Stimulated activated naive CD8-positive, alpha-beta T cell treated with anti-CD3 and anti-CD28 coated beads, Interleukin-15, amount 100 ng/mL, for 72 hours (primary cell): ENCODE data around the gene ADAMTS10.

ENCODE experiments used
- ATAC-seq: fragments of 150-1000 bp; cut with Tn5 transposase; 2 replicates; pipeline ENCODE4 v1.10.0; 2021; ENCODE audit warnings: mild to moderate bottlenecking, moderate library complexity
- DNase-seq, 2 donors: peaks; one replicate each; pipeline ENCODE4 v3.0.0; 2021 to 2022
- H3K27ac Mint-ChIP-seq, 2 donors: one replicate each; pipeline ENCODE4 v1.8.0; 2022; ENCODE audit warnings: mild to moderate bottlenecking in 2 of 2, mixed read lengths in 2 of 2, moderate library complexity in 2 of 2
- H3K27me3 Mint-ChIP-seq: one replicate; pipeline ENCODE4 v1.8.0; 2022; ENCODE audit warnings: mixed read lengths
- H3K4me1 Mint-ChIP-seq: one replicate; pipeline ENCODE4 v1.8.0; 2022; ENCODE audit warnings: mild to moderate bottlenecking, mixed read lengths
- H3K4me3 Mint-ChIP-seq, 2 donors: one replicate each; pipeline ENCODE4 v1.8.0; 2022; ENCODE audit warnings: mild to moderate bottlenecking in 2 of 2, mixed read lengths in 2 of 2, moderate library complexity in 1 of 2
- H3K9me3 Mint-ChIP-seq, 2 donors: one replicate each; pipeline ENCODE4 v1.8.0; 2022; ENCODE audit warnings: mixed read lengths in 2 of 2

The ADAMTS10 gene

GRCh38 chr19:8610041-8610935 is at the start of gene ADAMTS10:
TSS of gene ADAMTS10 (minus strand) at chr19:8610715. CDS start at chr19:8605710, 5,005 bp downstream.
- Mint-ChIP-seq H3K4me1 (peaks cover 55% of the 10 kb centered on the region), H3K9me3 (peaks cover 0 to 2% of the 10 kb centered on the region in 2 donors), H3K27ac (peak within 1 kb of the TSS; percentile 57 to 94), H3K27me3 (no peaks in the 10 kb centered on the region), H3K4me3 (peak within 1 kb of the TSS; percentile 86 to 89)
- DNase-seq (peak; percentile 39 to 43), ATAC-seq (peak; percentile 52)

- Mint-ChIP-seq H3K27me3 (peaks cover 19% of the 10 kb centered on the region), H3K4me3 (no peak overlapping the region), H3K4me1 (peaks cover 31% of the 10 kb centered on the region), H3K27ac (no peak overlapping the region), H3K9me3 (no peaks in the 10 kb centered on the region)
- DNase-seq (no peak), ATAC-seq (no peak)
Observed at GRCh38 chr19:8659905-8660304, 49.4 kb upstream of the ADAMTS10 start.

- DNase-seq, result no peak
- Mint-ChIP-seq H3K9me3 (no peaks in the 10 kb centered on the region), H3K27ac (no peak overlapping the region), H3K4me3 (no peak overlapping the region), H3K27me3 (peaks cover 19% of the 10 kb centered on the region), H3K4me1 (peaks cover 17% of the 10 kb centered on the region)
- ATAC-seq, result no peak
Observed at GRCh38 chr19:8657869-8658268, 47.4 kb upstream of the ADAMTS10 start.

- H3K27ac Mint-ChIP-seq, result no peak overlapping the region
- ATAC-seq, result peak; percentile 73
- H3K27me3 Mint-ChIP-seq, result peaks cover 19% of the 10 kb centered on the region
- peak overlapping the region in 1 of 2 donors; percentile 9 for H3K4me3 Mint-ChIP-seq
- peak; percentile 36 to 40 for DNase-seq
- peaks cover 17% of the 10 kb centered on the region for H3K4me1 Mint-ChIP-seq
- no peaks in the 10 kb centered on the region for H3K9me3 Mint-ChIP-seq
Observed at GRCh38 chr19:8655340-8655709, 44.8 kb upstream of the ADAMTS10 start.

GRCh38 chr19:8654591-8655339 is 44.2 kb upstream of the ADAMTS10 start:
- ATAC-seq, result peak; percentile 81
- DNase-seq, result peak; percentile 65 to 69
- H3K4me1 Mint-ChIP-seq, result peaks cover 17% of the 10 kb centered on the region
- H3K27ac Mint-ChIP-seq, result no peak overlapping the region
- H3K27me3 Mint-ChIP-seq, result peaks cover 19% of the 10 kb centered on the region
- no peaks in the 10 kb centered on the region for H3K9me3 Mint-ChIP-seq
- H3K4me3 Mint-ChIP-seq, result peak overlapping the region; percentile 56 to 70

GRCh38 chr19:8648240-8648639 is 37.7 kb upstream of the ADAMTS10 start:
- peak overlapping the region in 1 of 2 donors; percentile 25 for H3K27ac Mint-ChIP-seq
- peaks cover 17% of the 10 kb centered on the region for H3K27me3 Mint-ChIP-seq
- no peak overlapping the region for H3K4me3 Mint-ChIP-seq
- DNase-seq, result no peak
- no peaks in the 10 kb centered on the region for H3K9me3 Mint-ChIP-seq
- no peak for ATAC-seq
- H3K4me1 Mint-ChIP-seq, result no peaks in the 10 kb centered on the region

GRCh38 chr19:8643860-8644653 is 33.5 kb upstream of the ADAMTS10 start:
- ATAC-seq (no peak), DNase-seq (no peak)
- H3K4me1 Mint-ChIP-seq, result no peaks in the 10 kb centered on the region
- no peak overlapping the region for H3K27ac Mint-ChIP-seq
- peaks cover 7 to 12% of the 10 kb centered on the region in 2 donors for H3K9me3 Mint-ChIP-seq
- H3K4me3 Mint-ChIP-seq, result no peak overlapping the region
- peaks cover 19% of the 10 kb centered on the region for H3K27me3 Mint-ChIP-seq

GRCh38 chr19:8642561-8642960 is 32.0 kb upstream of the ADAMTS10 start:
- Mint-ChIP-seq H3K4me3 (no peak overlapping the region), H3K27me3 (peaks cover 30% of the 10 kb centered on the region), H3K9me3 (peaks cover 7 to 12% of the 10 kb centered on the region in 2 donors), H3K27ac (no peak overlapping the region), H3K4me1 (peaks cover 8% of the 10 kb centered on the region)
- DNase-seq (no peak), ATAC-seq (no peak)

- no peak for ATAC-seq
- Mint-ChIP-seq H3K4me1 (peaks cover 8% of the 10 kb centered on the region), H3K27me3 (peaks cover 30% of the 10 kb centered on the region), H3K4me3 (no peak overlapping the region), H3K9me3 (peaks cover 7 to 12% of the 10 kb centered on the region in 2 donors), H3K27ac (no peak overlapping the region)
- no peak for DNase-seq
Observed at GRCh38 chr19:8641908-8642547, 31.5 kb upstream of the ADAMTS10 start.

- ATAC-seq, result no peak
- no peak overlapping the region for H3K27ac Mint-ChIP-seq
- peaks cover 23% of the 10 kb centered on the region for H3K27me3 Mint-ChIP-seq
Observed at GRCh38 chr19:8641221-8641907, 30.8 kb upstream of the ADAMTS10 start.

GRCh38 chr19:8640402-8641004 is 30.0 kb upstream of the ADAMTS10 start:
- Mint-ChIP-seq H3K27me3 (peaks cover 17% of the 10 kb centered on the region), H3K4me3 (no peak overlapping the region), H3K27ac (no peak overlapping the region), H3K9me3 (peaks cover 7 to 12% of the 10 kb centered on the region in 2 donors), H3K4me1 (peaks cover 8% of the 10 kb centered on the region)
- DNase-seq (no peak), ATAC-seq (no peak)

More at GRCh38 chr19:8641221-8641907, 30.8 kb upstream of the ADAMTS10 start:
- Mint-ChIP-seq H3K9me3 (peaks cover 7 to 12% of the 10 kb centered on the region in 2 donors), H3K4me1 (peaks cover 8% of the 10 kb centered on the region), H3K4me3 (no peak overlapping the region)
- no peak for DNase-seq

GRCh38 chr19:8639821-8640401 is 29.4 kb upstream of the ADAMTS10 start:
- Mint-ChIP-seq H3K4me3 (no peak overlapping the region), H3K27me3 (peaks cover 13% of the 10 kb centered on the region), H3K27ac (no peak overlapping the region), H3K4me1 (peaks cover 8% of the 10 kb centered on the region), H3K9me3 (peaks cover 7 to 12% of the 10 kb centered on the region in 2 donors)
- no peak for ATAC-seq
- DNase-seq, result no peak

- ATAC-seq (no peak), DNase-seq (no peak)
- Mint-ChIP-seq H3K27me3 (peaks cover 13% of the 10 kb centered on the region), H3K9me3 (peaks cover 7 to 12% of the 10 kb centered on the region in 2 donors), H3K4me1 (peaks cover 8% of the 10 kb centered on the region), H3K4me3 (no peak overlapping the region), H3K27ac (no peak overlapping the region)
Observed at GRCh38 chr19:8638078-8638619, 27.6 kb upstream of the ADAMTS10 start.
